Testis (tissue), 2 donors: ENCODE results near the gene ZNF500.

Experiments used
- CTCF ChIP-seq, 3 experiments: fragments of 450-650 bp in 2 of 3; fragments of 200-600 bp in 1 of 3; sonication (generic) in 1 of 3; IDR thresholded peaks; one replicate each; pipeline ENCODE4 v1.5.1; 2016 to 2019; ENCODE audit warnings: antibody characterized with exemption in 3 of 3, mild to moderate bottlenecking in 2 of 3, moderate library complexity in 1 of 3
- POLR2A ChIP-seq: fragments of 450-650 bp; IDR thresholded peaks from one replicate; pipeline ENCODE4 v1.6.1; 2017; ENCODE audit warnings: antibody characterized with exemption, mild to moderate bottlenecking, moderate library complexity

GRCh38 chr16:4743226-4743878, 23.6 kb downstream of the ZNF500 start:
- no peak for TF ChIP-seq CTCF (IDR thresholded peaks at IDR 0.05)
- TF ChIP-seq POLR2A = no peak
